ENCODE measurements around the gene RTTN.

DNA sequence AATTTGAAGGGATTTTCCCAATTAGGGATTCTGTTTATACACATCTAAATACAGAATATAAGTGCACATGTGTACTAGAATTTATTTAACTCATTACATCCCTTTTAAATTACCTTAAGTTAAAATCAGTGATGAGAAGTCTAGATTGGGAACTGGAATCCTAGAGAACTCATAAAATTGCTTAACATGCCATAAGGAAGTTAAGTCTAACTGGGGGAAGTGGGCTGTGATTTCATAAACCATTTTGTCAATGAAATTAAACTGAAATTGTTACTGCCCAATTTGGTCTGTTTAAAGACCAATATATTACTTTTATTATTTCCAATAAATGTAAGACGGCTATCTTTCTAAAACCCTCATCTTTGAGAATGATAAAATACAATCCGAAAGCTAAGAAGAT is 185.5 kb downstream of the RTTN start:
- no peak for TF ChIP-seq CTCF (conservative IDR thresholded peaks at IDR 0.05)
- no peak for TF ChIP-seq EZH2 (IDR thresholded peaks at IDR 0.05; ENCODE audit: low read depth)

All from PC-9 (cell line).